ENCODE data around the gene B3GALT6. TPM values are rescaled to one million over a fixed set of nuclear protein-coding genes. Genes with fewer than 3 reads are reported as not detected.

The B3GALT6 gene
- polyA plus RNA-seq, 4 donors = 2.7 to 13.7 (median 6.8) TPM

DNA sequence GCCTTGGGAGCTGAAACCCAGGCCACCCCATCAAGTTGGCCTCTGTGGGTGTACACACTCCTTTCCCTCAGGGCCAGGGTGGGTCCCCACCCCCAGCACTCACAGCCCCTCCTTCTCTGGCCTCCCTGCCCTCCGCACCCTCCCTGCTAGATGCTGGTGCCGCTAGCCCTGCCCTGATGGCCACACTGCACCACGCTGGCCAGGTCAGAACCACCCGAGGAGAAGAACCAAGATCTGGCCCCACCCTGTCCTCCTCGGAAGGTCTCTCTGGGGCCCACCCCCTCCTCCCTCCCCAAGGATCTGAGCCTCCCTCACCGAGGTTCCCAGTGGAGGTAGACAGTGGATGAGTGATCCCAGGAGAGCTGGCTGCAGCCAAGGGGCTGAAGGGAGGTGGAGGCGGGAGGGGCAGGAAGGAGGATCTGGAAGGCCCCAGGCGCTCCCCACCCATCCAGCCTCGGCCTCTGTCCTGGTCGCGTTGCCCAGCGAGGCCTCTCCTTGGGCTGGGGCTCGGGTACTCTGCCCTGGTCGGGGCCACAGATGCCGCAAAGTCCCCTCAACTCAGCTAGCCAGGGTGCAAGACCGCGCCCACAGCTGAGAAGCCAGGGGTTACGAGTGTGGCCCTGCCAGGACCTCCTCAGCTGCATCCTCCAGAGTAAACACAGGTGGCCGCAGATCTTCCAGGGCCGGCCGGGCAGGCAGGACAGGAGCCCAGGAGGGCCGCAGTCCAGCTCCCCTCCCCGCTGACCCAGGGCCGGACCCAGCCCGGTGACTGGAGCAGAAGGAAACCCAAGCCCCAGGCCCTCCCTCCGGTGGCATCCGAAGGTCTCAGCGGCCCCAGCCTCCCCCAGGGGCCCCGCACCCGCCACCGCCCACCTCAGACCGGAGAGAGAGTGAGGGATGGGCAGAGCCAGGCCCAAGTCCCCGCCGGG lies 5.2 kb downstream of the B3GALT6 start:
- H3K4me1 ChIP-seq (ENCODE audit: control insufficient read depth in 3 of 3, insufficient read depth in 2 of 3, low read depth in 1 of 3, low read length in 2 of 3) = peaks cover 5 to 45% (median 6%) of the 10 kb centered on the region in 3 donors
- FAIRE-seq = no peak
- H3K9me3 ChIP-seq (ENCODE audit: control insufficient read depth in 2 of 2, insufficient read depth in 1 of 2, low read depth in 1 of 2, low read length in 1 of 2) = peaks cover 0 to 13% of the 10 kb centered on the region in 2 donors
- H3K27ac ChIP-seq (ENCODE audit: low read depth in 1 of 3, low read length in 2 of 3) = peak overlapping the region in 1 of 3 donors; percentile 45
- peaks cover 0 to 34% (median 0%) of the 10 kb centered on the region in 3 donors for H3K36me3 ChIP-seq (ENCODE audit: control insufficient read depth in 3 of 3, insufficient read depth in 2 of 3, low read depth in 1 of 3, low read length in 3 of 3)
- H3K4me3 ChIP-seq (ENCODE audit: low read depth in 1 of 3, low read length in 3 of 3) = peak overlapping the region in 1 of 3 donors; percentile 21
- 16 to 33% (median 21%) methylated on average over 26 to 34 of the region's 34 CpGs for WGBS, 3 donors
- peak in 1 of 2 donors; percentile 52 for DNase-seq
- H3K27me3 ChIP-seq (ENCODE audit: control insufficient read depth in 3 of 3, insufficient read depth in 3 of 3, low read length in 3 of 3) = peaks cover 0 to 35% (median 6%) of the 10 kb centered on the region in 3 donors

DNA sequence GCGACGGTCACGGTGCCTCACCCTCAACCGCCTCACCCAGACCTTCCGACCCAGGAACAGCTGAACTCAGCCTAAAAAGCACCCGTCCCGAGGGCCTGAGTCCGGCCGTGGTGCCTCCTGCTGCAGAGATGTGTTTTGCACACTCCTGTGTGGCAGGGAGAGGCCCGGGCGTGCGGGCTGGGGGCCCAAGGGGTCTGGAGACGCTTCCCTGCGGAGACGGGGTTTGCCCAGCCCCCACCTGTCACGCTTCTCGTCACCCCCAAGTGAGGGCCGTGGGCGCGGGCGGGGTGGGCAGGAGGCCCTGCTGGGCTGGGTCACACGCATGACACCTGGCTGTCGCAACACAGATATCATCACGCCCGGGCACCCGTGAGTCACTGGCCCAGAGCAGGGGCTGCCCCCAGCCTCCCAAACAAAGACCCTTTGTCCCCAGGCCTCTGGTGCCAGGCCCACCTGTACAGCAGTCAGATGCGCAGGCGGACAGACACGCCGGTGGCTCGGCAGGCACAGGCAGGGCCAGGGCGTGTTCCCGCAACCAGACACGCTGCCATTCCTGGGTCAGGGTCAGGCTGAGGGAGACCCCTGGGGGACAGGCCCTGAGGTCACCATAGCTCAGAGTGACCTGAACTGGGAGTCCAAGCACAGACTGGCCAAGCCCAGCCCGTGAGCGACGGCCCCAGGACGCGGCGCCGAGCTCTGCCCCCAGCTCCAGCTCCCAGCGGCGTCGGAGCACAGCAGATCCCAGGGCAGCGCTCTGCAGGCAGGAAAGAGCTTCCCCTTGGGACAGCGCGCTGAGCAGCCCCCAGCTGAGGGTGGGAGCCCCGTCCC lies 6.1 kb downstream of the B3GALT6 start:
- H3K36me3 ChIP-seq (ENCODE audit: control insufficient read depth in 3 of 3, insufficient read depth in 2 of 3, low read depth in 1 of 3, low read length in 3 of 3) = peaks cover 0 to 41% (median 0%) of the 10 kb centered on the region in 3 donors
- WGBS, 3 donors = 8 to 42% (median 28%) methylated on average over 44 to 48 of the region's 48 CpGs
- DNase-seq = peak; percentile 34 to 85
- H3K9me3 ChIP-seq (ENCODE audit: control insufficient read depth in 2 of 2, insufficient read depth in 1 of 2, low read depth in 1 of 2, low read length in 1 of 2) = peaks cover 0 to 8% of the 10 kb centered on the region in 2 donors
- H3K27ac ChIP-seq (ENCODE audit: low read depth in 1 of 3, low read length in 2 of 3) = peak overlapping the region in 1 of 3 donors; percentile 45
- H3K4me1 ChIP-seq (ENCODE audit: control insufficient read depth in 3 of 3, insufficient read depth in 2 of 3, low read depth in 1 of 3, low read length in 2 of 3) = peaks cover 0 to 42% (median 1%) of the 10 kb centered on the region in 3 donors
- FAIRE-seq = no peak
- H3K27me3 ChIP-seq (ENCODE audit: control insufficient read depth in 3 of 3, insufficient read depth in 3 of 3, low read length in 3 of 3) = peaks cover 0 to 35% (median 6%) of the 10 kb centered on the region in 3 donors
- H3K4me3 ChIP-seq (ENCODE audit: low read depth in 1 of 3, low read length in 3 of 3) = peak overlapping the region in 1 of 3 donors; percentile 21

DNA sequence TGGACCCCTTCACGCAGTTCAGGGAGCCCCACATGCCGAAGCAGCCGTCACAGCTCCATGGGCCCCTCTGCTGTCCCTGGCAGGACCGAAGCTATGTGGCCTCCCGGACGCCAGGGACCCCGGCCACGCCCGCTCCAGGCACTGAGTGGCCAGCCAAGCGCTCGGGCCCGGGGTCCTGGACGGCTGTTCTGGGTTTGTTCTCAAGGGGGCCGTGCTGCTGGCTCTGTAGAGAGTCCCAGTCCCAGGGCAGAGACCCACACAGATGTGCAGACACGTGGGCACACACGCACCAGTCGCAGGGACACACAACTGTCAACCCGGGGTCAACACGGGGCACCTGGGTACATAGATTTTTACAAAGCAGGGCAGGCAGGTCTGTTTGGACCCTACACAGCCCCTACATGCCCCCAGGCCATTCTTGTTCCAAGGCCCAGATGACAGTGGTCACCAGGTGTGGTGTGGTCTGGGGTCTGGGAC lies 6.7 kb downstream of the B3GALT6 start:
- DNase-seq (no peak), FAIRE-seq (no peak)
- Histone ChIP-seq H3K4me1 (ENCODE audit: control insufficient read depth in 3 of 3, insufficient read depth in 2 of 3, low read depth in 1 of 3, low read length in 2 of 3) (peaks cover 0 to 42% (median 1%) of the 10 kb centered on the region in 3 donors), H3K27ac (ENCODE audit: low read depth in 1 of 3, low read length in 2 of 3) (no peak overlapping the region), H3K4me3 (ENCODE audit: low read depth in 1 of 3, low read length in 3 of 3) (no peak overlapping the region), H3K36me3 (ENCODE audit: control insufficient read depth in 3 of 3, insufficient read depth in 2 of 3, low read depth in 1 of 3, low read length in 3 of 3) (peaks cover 0 to 38% (median 0%) of the 10 kb centered on the region in 3 donors), H3K9me3 (ENCODE audit: control insufficient read depth in 2 of 2, insufficient read depth in 1 of 2, low read depth in 1 of 2, low read length in 1 of 2) (peaks cover 0 to 4% of the 10 kb centered on the region in 2 donors), H3K27me3 (ENCODE audit: control insufficient read depth in 3 of 3, insufficient read depth in 3 of 3, low read length in 3 of 3) (peaks cover 0 to 35% (median 6%) of the 10 kb centered on the region in 3 donors)
- WGBS, 3 donors = 24 to 67% (median 47%) methylated on average over 18 to 19 of the region's 19 CpGs

DNA sequence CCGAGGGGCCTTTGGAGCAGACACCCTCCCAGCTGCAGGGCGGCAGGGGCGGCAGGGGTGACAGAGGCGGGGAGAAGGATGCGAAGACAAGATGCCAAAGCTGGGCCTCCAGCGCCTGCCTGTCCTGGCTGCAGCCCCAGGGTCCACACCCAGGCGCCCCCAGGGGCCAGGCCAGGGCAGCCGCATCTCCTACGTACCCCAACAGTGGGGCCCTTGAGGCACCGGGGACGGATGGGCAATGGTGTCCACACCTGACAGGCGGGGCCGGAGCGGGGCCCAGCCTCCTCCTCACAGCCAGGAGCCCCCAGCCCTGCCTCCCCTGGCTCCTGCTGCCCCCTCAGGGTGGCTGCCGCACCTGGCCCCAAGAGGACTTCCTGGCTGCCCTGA lies 7.2 kb downstream of the B3GALT6 start:
- Histone ChIP-seq H3K27me3 (ENCODE audit: control insufficient read depth in 3 of 3, insufficient read depth in 3 of 3, low read length in 3 of 3) (peaks cover 0 to 38% (median 6%) of the 10 kb centered on the region in 3 donors), H3K4me3 (ENCODE audit: low read depth in 1 of 3, low read length in 3 of 3) (no peak overlapping the region), H3K27ac (ENCODE audit: low read depth in 1 of 3, low read length in 2 of 3) (no peak overlapping the region), H3K4me1 (ENCODE audit: control insufficient read depth in 3 of 3, insufficient read depth in 2 of 3, low read depth in 1 of 3, low read length in 2 of 3) (peaks cover 0 to 43% (median 1%) of the 10 kb centered on the region in 3 donors), H3K36me3 (ENCODE audit: control insufficient read depth in 3 of 3, insufficient read depth in 2 of 3, low read depth in 1 of 3, low read length in 3 of 3) (peaks cover 0 to 33% (median 0%) of the 10 kb centered on the region in 3 donors), H3K9me3 (ENCODE audit: control insufficient read depth in 2 of 2, insufficient read depth in 1 of 2, low read depth in 1 of 2, low read length in 1 of 2) (no peaks in the 10 kb centered on the region)
- DNase-seq = peak in 1 of 2 donors; percentile 26
- WGBS, 3 donors = 29 to 65% (median 58%) methylated on average over 12 to 15 of the region's 15 CpGs
- FAIRE-seq = no peak

DNA sequence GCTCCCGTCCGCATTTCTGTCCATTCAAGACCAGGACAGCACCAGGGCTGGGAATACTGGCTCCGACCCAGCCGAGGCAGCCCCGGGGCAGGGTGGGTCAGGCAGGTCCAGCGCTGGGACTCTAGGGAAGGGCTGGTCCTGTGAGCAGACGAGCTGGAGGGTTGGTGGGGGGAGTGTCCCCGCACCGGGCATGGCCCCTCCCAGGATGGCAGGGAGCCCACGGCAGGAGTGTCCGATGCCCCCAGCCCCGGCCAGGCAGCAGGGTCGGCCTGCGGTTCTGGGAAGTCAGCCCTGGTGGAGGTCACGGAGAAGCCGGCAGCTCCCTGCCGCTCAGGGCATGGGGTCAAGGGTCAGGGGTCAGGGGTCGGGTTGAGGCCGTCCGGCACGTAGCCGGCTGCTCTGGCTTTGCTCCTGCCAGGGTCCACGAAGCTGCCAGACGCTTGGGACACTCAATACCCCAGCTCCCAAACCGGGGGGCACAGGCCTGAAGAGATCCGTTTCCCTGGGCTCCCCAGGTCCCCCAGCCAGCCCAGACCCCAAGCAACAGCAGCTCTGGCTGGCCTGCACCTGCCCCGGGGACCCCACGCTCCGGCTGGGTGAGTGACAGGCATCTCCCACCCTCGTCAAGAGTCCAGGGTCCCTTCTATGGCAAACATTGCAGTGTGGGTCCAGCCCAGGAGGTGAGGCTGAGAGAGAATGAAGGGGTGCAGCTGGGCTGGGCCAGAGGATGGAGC lies 7.7 kb downstream of the B3GALT6 start:
- 9 to 31% (median 30%) methylated on average over 23 to 30 of the region's 30 CpGs for WGBS, 3 donors
- peaks cover 0 to 38% (median 6%) of the 10 kb centered on the region in 3 donors for H3K27me3 ChIP-seq (ENCODE audit: control insufficient read depth in 3 of 3, insufficient read depth in 3 of 3, low read length in 3 of 3)
- H3K4me3 ChIP-seq (ENCODE audit: low read depth in 1 of 3, low read length in 3 of 3) = no peak overlapping the region
- H3K9me3 ChIP-seq (ENCODE audit: control insufficient read depth in 2 of 2, insufficient read depth in 1 of 2, low read depth in 1 of 2, low read length in 1 of 2) = no peaks in the 10 kb centered on the region
- DNase-seq (no peak), FAIRE-seq (no peak)
- peaks cover 0 to 28% (median 0%) of the 10 kb centered on the region in 3 donors for H3K36me3 ChIP-seq (ENCODE audit: control insufficient read depth in 3 of 3, insufficient read depth in 2 of 3, low read depth in 1 of 3, low read length in 3 of 3)
- H3K4me1 ChIP-seq (ENCODE audit: control insufficient read depth in 3 of 3, insufficient read depth in 2 of 3, low read depth in 1 of 3, low read length in 2 of 3) = peaks cover 0 to 46% (median 3%) of the 10 kb centered on the region in 3 donors
- no peak overlapping the region for H3K27ac ChIP-seq (ENCODE audit: low read depth in 1 of 3, low read length in 2 of 3)

DNA sequence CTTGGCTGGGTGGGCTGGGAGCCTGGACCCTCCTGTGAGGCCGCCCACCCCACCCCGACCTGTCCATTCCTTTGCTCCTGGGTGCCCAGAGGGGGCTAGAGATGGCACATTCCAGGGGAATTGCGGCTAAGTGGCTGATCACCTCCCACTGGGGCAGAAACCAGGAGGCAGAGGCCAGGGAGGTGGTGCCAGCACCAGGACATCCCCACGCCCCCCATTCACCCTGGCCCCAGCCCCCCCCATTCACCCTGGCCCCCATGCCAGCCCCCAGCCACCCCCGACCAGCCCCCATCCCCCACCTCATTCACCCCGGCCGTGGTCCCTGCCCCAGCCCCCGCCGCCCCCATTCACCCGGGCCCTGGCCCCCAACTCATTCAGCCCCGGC lies 8.3 kb downstream of the B3GALT6 start:
- no peak for FAIRE-seq
- DNase-seq = no peak

DNA sequence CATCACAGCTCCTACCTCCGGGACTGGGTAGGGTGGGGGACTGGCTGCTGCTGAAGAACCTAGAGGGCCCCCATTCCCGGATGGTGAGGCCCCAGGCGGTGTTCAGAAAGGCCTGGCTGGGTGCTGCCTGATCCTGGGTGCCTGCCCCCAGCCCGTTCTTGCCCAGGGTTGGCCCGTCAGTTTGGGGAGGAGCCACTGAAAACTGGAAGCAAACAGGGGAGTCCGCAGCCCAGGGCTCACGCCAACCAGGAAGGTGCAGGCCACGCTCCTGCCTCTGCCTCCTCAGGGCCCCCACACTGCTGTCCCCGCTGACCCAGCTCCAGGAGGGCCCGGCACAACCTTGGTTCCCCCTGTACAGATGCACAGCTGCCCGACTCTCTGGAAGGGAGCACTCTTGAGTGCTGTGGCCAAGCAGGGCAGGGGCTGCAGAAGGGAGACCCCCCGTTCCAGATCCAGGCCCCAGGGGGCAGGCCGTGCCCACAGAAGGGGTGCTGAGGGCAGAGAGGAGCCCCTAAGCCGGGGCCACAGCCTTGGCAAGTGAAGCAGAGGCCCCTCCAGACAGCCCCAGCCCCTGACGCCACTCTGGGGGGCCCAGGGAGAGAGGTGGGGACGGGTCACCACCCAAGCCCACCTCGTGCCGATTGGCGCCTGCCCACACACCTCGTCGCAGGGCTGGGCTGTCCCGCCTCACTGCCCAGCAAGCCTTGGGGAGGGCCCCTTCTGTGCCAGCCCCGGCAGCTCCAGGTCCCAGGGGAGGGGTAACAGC lies 9.0 kb downstream of the B3GALT6 start:
- H3K4me1 ChIP-seq (ENCODE audit: control insufficient read depth in 3 of 3, insufficient read depth in 2 of 3, low read depth in 1 of 3, low read length in 2 of 3) = peaks cover 0 to 48% (median 3%) of the 10 kb centered on the region in 3 donors
- H3K27ac ChIP-seq (ENCODE audit: low read depth in 1 of 3, low read length in 2 of 3) = no peak overlapping the region
- peaks cover 0 to 15% (median 0%) of the 10 kb centered on the region in 3 donors for H3K36me3 ChIP-seq (ENCODE audit: control insufficient read depth in 3 of 3, insufficient read depth in 2 of 3, low read depth in 1 of 3, low read length in 3 of 3)
- H3K4me3 ChIP-seq (ENCODE audit: low read depth in 1 of 3, low read length in 3 of 3) = no peak overlapping the region
- peaks cover 5 to 47% (median 10%) of the 10 kb centered on the region in 3 donors for H3K27me3 ChIP-seq (ENCODE audit: control insufficient read depth in 3 of 3, insufficient read depth in 3 of 3, low read length in 3 of 3)
- no peaks in the 10 kb centered on the region for H3K9me3 ChIP-seq (ENCODE audit: control insufficient read depth in 2 of 2, insufficient read depth in 1 of 2, low read depth in 1 of 2, low read length in 1 of 2)
- DNase-seq = no peak
- FAIRE-seq = no peak
- 39 to 52% (median 47%) methylated on average over 19 to 23 of the region's 23 CpGs for WGBS, 3 donors

More for the DNA sequence above, 8.3 kb downstream of the B3GALT6 start:
- peaks cover 0 to 41% (median 6%) of the 10 kb centered on the region in 3 donors for H3K27me3 ChIP-seq (ENCODE audit: control insufficient read depth in 3 of 3, insufficient read depth in 3 of 3, low read length in 3 of 3)
- H3K4me1 ChIP-seq (ENCODE audit: control insufficient read depth in 3 of 3, insufficient read depth in 2 of 3, low read depth in 1 of 3, low read length in 2 of 3) = peaks cover 0 to 46% (median 3%) of the 10 kb centered on the region in 3 donors
- no peak overlapping the region for H3K4me3 ChIP-seq (ENCODE audit: low read depth in 1 of 3, low read length in 3 of 3)
- H3K27ac ChIP-seq (ENCODE audit: low read depth in 1 of 3, low read length in 2 of 3) = no peak overlapping the region
- H3K36me3 ChIP-seq (ENCODE audit: control insufficient read depth in 3 of 3, insufficient read depth in 2 of 3, low read depth in 1 of 3, low read length in 3 of 3) = peaks cover 0 to 22% (median 0%) of the 10 kb centered on the region in 3 donors
- WGBS, 3 donors = 46 to 58% (median 55%) methylated on average over 4 to 11 of the region's 11 CpGs
- H3K9me3 ChIP-seq (ENCODE audit: control insufficient read depth in 2 of 2, insufficient read depth in 1 of 2, low read depth in 1 of 2, low read length in 1 of 2) = no peaks in the 10 kb centered on the region
